Suppressor macrophage (primary cell): ENCODE measurements around the gene KCNN3.

Source experiments
- DNase-seq, 4 experiments: peaks; one replicate each; pipeline ENCODE4 v3.0.0-alpha.2; 2020 to 2022

The KCNN3 gene

GRCh38 chr1:154840269-154841176, 29.6 kb downstream of the KCNN3 start:
- peak in 1 of 4 experiments; percentile 23 for DNase-seq

GRCh38 chr1:154839691-154840090, 30.4 kb downstream of the KCNN3 start:
- no peak for DNase-seq

- no peak for DNase-seq
Observed at GRCh38 chr1:154838988-154839387, 31.1 kb downstream of the KCNN3 start.

GRCh38 chr1:154838461-154838860, 31.6 kb downstream of the KCNN3 start:
- no peak for DNase-seq

- no peak for DNase-seq
Observed at GRCh38 chr1:154837672-154838171, 32.4 kb downstream of the KCNN3 start.

- no peak for DNase-seq
Observed at GRCh38 chr1:154837034-154837671, 32.9 kb downstream of the KCNN3 start.

GRCh38 chr1:154835531-154836324, 34.4 kb downstream of the KCNN3 start:
- DNase-seq: no peak

GRCh38 chr1:154833841-154834240, 36.2 kb downstream of the KCNN3 start:
- no peak for DNase-seq

GRCh38 chr1:154833209-154833608, 36.9 kb downstream of the KCNN3 start:
- no peak for DNase-seq

- DNase-seq: no peak
Observed at GRCh38 chr1:154832384-154832783, 37.7 kb downstream of the KCNN3 start.

GRCh38 chr1:154831462-154831861, 38.6 kb downstream of the KCNN3 start:
- peak in 2 of 4 experiments; percentile 7 to 17 for DNase-seq

- DNase-seq: no peak
Observed at GRCh38 chr1:154829062-154829461, 41.0 kb downstream of the KCNN3 start.

- no peak for DNase-seq
Observed at GRCh38 chr1:154824179-154825000, 45.7 kb downstream of the KCNN3 start.

- no peak for DNase-seq
Observed at GRCh38 chr1:154822717-154823116, 47.4 kb downstream of the KCNN3 start.

- no peak for DNase-seq
Observed at GRCh38 chr1:154822233-154822632, 47.8 kb downstream of the KCNN3 start.

GRCh38 chr1:154821083-154821482, 49.0 kb downstream of the KCNN3 start:
- DNase-seq: no peak

GRCh38 chr1:154820646-154821045, 49.4 kb downstream of the KCNN3 start:
- DNase-seq: no peak

- DNase-seq: peak; percentile 13 to 55 (median 54)
Observed at GRCh38 chr1:154819628-154820590, 50.2 kb downstream of the KCNN3 start.

GRCh38 chr1:154818911-154819310, 51.2 kb downstream of the KCNN3 start:
- DNase-seq: no peak

GRCh38 chr1:154816937-154817336, 53.1 kb downstream of the KCNN3 start:
- no peak for DNase-seq

- no peak for DNase-seq
Observed at GRCh38 chr1:154816369-154816768, 53.7 kb downstream of the KCNN3 start.
